ENCODE measurements around the gene ERCC2.

GRCh38 chr19:45413497-45413896, 43.1 kb upstream of the ERCC2 start:
- TF ChIP-seq POLR2A (IDR thresholded peaks at IDR 0.05) (no peak), CTCF (IDR thresholded peaks at IDR 0.05) (no peak), EP300 (IDR thresholded peaks at IDR 0.05) (no peak)

Data from ovary (tissue), 3 donors.